Vagina (tissue), 2 donors: ENCODE measurements around the gene BTD. TPM values are rescaled to one million over a fixed set of nuclear protein-coding genes. Genes with fewer than 3 reads are reported as not detected.
"Not testable (repeated sequence)": the region's sequence is repeated elsewhere in the genome, so short reads cannot be mapped to it uniquely, and the experiment has no call there.

Experiments
- DNase-seq, 2 donors: peaks; one replicate each; pipeline ENCODE4 v3.0.0-alpha.2; 2017; ENCODE audit errors: extremely low spot score in 2 of 2
- H3K27ac ChIP-seq: fragments of 200-600 bp; sonication (generic); one replicate; pipeline ENCODE4 v1.5.1; 2019
- H3K27me3 ChIP-seq: fragments of 200-600 bp; sonication (generic); one replicate; pipeline ENCODE4 v1.5.1; 2019
- H3K36me3 ChIP-seq, 2 donors: fragments of 200-600 bp; sonication (generic); one replicate each; pipeline ENCODE4 v1.5.1; 2017 to 2019
- H3K4me1 ChIP-seq: fragments of 200-600 bp; sonication (generic); one replicate; pipeline ENCODE4 v1.5.1; 2019
- H3K4me3 ChIP-seq, 2 donors: fragments of 200-600 bp; sonication (generic); 1 replicate in 1 of 2; 2 replicates in 1 of 2; pipeline ENCODE4 v1.5.1; 2016 to 2019
- H3K9me3 ChIP-seq: fragments of 200-600 bp; sonication (generic); one replicate; pipeline ENCODE4 v1.5.1; 2019
- CTCF ChIP-seq, 3 experiments: fragments of 450-650 bp in 2 of 3; fragments of 200-600 bp in 1 of 3; sonication (generic) in 1 of 3; IDR thresholded peaks; one replicate each; pipeline ENCODE4 v1.5.1; 2017 to 2019; ENCODE audit warnings: antibody characterized with exemption in 3 of 3, mild to moderate bottlenecking in 2 of 3, moderate library complexity in 2 of 3
- POLR2A ChIP-seq, 2 donors: fragments of 450-650 bp; IDR thresholded peaks; one replicate each; pipeline ENCODE4 v1.6.1; 2017; ENCODE audit warnings: antibody characterized with exemption in 2 of 2, mild to moderate bottlenecking in 2 of 2, moderate library complexity in 2 of 2
- POLR2AphosphoS5 ChIP-seq, 2 donors: sonication (generic); formaldehyde crosslinking; IDR thresholded peaks; one replicate each; pipeline ENCODE4 v1.9.0; 2017; ENCODE audit warnings: antibody characterized with exemption in 2 of 2, mild to moderate bottlenecking in 2 of 2, low read depth in 1 of 2; ENCODE audit not compliant: insufficient read depth in 1 of 2
- intact Hi-C: fragments of 100-400 bp; cut with DNase I; formaldehyde crosslinking; loops from one replicate; pipeline ENCODE4 v1.15.1; 2023
- total RNA-seq: library from RNA; depleted of rRNA; stranded (reverse); fragments of >200 nt; gene quantifications from one replicate; pipeline ENCODE4 v1.2.3, GENCODE V29; 2016

BTD gene
- total RNA-seq, 1 donor from 2014 or later = 10.6 TPM

- intact Hi-C loops = no loop called here
- H3K27ac ChIP-seq = no peak overlapping the region
- no peaks in the 10 kb centered on the region for H3K27me3 ChIP-seq
- no peak overlapping the region for H3K4me3 ChIP-seq
- H3K9me3 ChIP-seq = no peaks in the 10 kb centered on the region
- no peak for DNase-seq
- TF ChIP-seq POLR2AphosphoS5 (IDR thresholded peaks at IDR 0.05; ENCODE audit: insufficient read depth in 1 of 2, low read depth in 1 of 2) = no peak
- no peak for TF ChIP-seq CTCF (IDR thresholded peaks at IDR 0.05)
- no peak for TF ChIP-seq POLR2A (IDR thresholded peaks at IDR 0.05)
- H3K36me3 ChIP-seq = no peaks in the 10 kb centered on the region
- H3K4me1 ChIP-seq = peaks cover 14% of the 10 kb centered on the region
Measured at GRCh38 chr3:15616053-15616452, 14.5 kb downstream of the BTD start.

- H3K9me3 ChIP-seq, H3K27me3 ChIP-seq, H3K4me1 ChIP-seq, H3K27ac ChIP-seq, H3K4me3 ChIP-seq, H3K36me3 ChIP-seq, DNase-seq, intact Hi-C loops: not testable (repeated sequence)
Measured at GRCh38 chr3:15619659-15620464, 18.3 kb downstream of the BTD start.

- TF ChIP-seq POLR2AphosphoS5 (IDR thresholded peaks at IDR 0.05; ENCODE audit: insufficient read depth in 1 of 2, low read depth in 1 of 2) (no peak), CTCF (IDR thresholded peaks at IDR 0.05) (no peak), POLR2A (IDR thresholded peaks at IDR 0.05) (no peak)
- Histone ChIP-seq H3K4me3 (no peak overlapping the region), H3K27me3 (no peaks in the 10 kb centered on the region), H3K4me1 (no peaks in the 10 kb centered on the region), H3K36me3 (no peaks in the 10 kb centered on the region), H3K9me3 (no peaks in the 10 kb centered on the region), H3K27ac (no peak overlapping the region)
- no peak for DNase-seq
- intact Hi-C loops = no loop called here
Measured at GRCh38 chr3:15623535-15624440, 22.2 kb downstream of the BTD start.

- TF ChIP-seq POLR2AphosphoS5 (IDR thresholded peaks at IDR 0.05; ENCODE audit: insufficient read depth in 1 of 2, low read depth in 1 of 2) = no peak
- no peak for TF ChIP-seq POLR2A (IDR thresholded peaks at IDR 0.05)
- no peak for TF ChIP-seq CTCF (IDR thresholded peaks at IDR 0.05)
- no peaks in the 10 kb centered on the region for H3K27me3 ChIP-seq
- intact Hi-C loops = no loop called here
- no peak for DNase-seq
- no peak overlapping the region for H3K4me3 ChIP-seq
- no peaks in the 10 kb centered on the region for H3K36me3 ChIP-seq
- H3K4me1 ChIP-seq = peaks cover 33% of the 10 kb centered on the region
- no peak overlapping the region for H3K27ac ChIP-seq
- no peaks in the 10 kb centered on the region for H3K9me3 ChIP-seq
Measured at GRCh38 chr3:15628967-15629366, 27.4 kb downstream of the BTD start.

GRCh38 chr3:15629860-15630597 is 28.5 kb downstream of the BTD start:
- intact Hi-C loops = loop anchor here (10.0 kb wide), 1 partner anchor 185 kb away; no protein-coding TSS in a partner anchor
- Histone ChIP-seq H3K36me3 (no peaks in the 10 kb centered on the region), H3K9me3 (no peaks in the 10 kb centered on the region), H3K27me3 (no peaks in the 10 kb centered on the region), H3K27ac (peak overlapping the region; percentile 88), H3K4me3 (peak overlapping the region; percentile 2 to 29), H3K4me1 (peaks cover 38% of the 10 kb centered on the region)
- peak; percentile 76 to 90 (median 80) for TF ChIP-seq CTCF (IDR thresholded peaks at IDR 0.05)
- no peak for TF ChIP-seq POLR2A (IDR thresholded peaks at IDR 0.05)
- peak in 1 of 2 donors; percentile 74 for TF ChIP-seq POLR2AphosphoS5 (IDR thresholded peaks at IDR 0.05; ENCODE audit: insufficient read depth in 1 of 2, low read depth in 1 of 2)
- no peak for DNase-seq
